ENCODE measurements around the gene RHEX. TPM values are rescaled to one million over a fixed set of nuclear protein-coding genes. Genes with fewer than 3 reads are reported as not detected.

RHEX gene
- total RNA-seq, 1 donor from 2014 or later, result 17.3 TPM

GRCh38 chr1:206106328-206107167, 53.6 kb downstream of the RHEX start:
- Histone ChIP-seq H3K27me3 (no peaks in the 10 kb centered on the region), H3K4me3 (no peak overlapping the region), H3K4me1 (peaks cover 3% of the 10 kb centered on the region), H3K36me3 (no peaks in the 10 kb centered on the region), H3K27ac (no peak overlapping the region), H3K9me3 (no peaks in the 10 kb centered on the region)
- ATAC-seq, result peak; percentile 96
- peak; percentile 84 for DNase-seq
- TF ChIP-seq CTCF (IDR thresholded peaks at IDR 0.05), result peak; percentile 89
- intact Hi-C loops (cut with DNase I), result no loop called here

GRCh38 chr1:206107168-206107544, 54.2 kb downstream of the RHEX start:
- DNase-seq (no peak), ATAC-seq (no peak)
- Histone ChIP-seq H3K27me3 (no peaks in the 10 kb centered on the region), H3K9me3 (no peaks in the 10 kb centered on the region), H3K27ac (no peak overlapping the region), H3K36me3 (no peaks in the 10 kb centered on the region), H3K4me3 (no peak overlapping the region), H3K4me1 (peaks cover 3% of the 10 kb centered on the region)
- TF ChIP-seq CTCF (IDR thresholded peaks at IDR 0.05), result no peak
- intact Hi-C loops (cut with DNase I), result no loop called here

GRCh38 chr1:206108635-206109034, 55.7 kb downstream of the RHEX start:
- no peaks in the 10 kb centered on the region for H3K36me3 ChIP-seq
- no peak for TF ChIP-seq CTCF (IDR thresholded peaks at IDR 0.05)
- H3K4me1 ChIP-seq, result peaks cover 3% of the 10 kb centered on the region
- H3K27ac ChIP-seq, result no peak overlapping the region
- no peak for ATAC-seq
- H3K27me3 ChIP-seq, result no peaks in the 10 kb centered on the region
- no peaks in the 10 kb centered on the region for H3K9me3 ChIP-seq
- intact Hi-C loops (cut with DNase I), result no loop called here
- no peak for DNase-seq
- H3K4me3 ChIP-seq, result no peak overlapping the region

GRCh38 chr1:206109718-206110117, 56.7 kb downstream of the RHEX start:
- Histone ChIP-seq H3K9me3 (no peaks in the 10 kb centered on the region), H3K4me1 (peaks cover 3% of the 10 kb centered on the region), H3K27ac (no peak overlapping the region), H3K4me3 (no peak overlapping the region), H3K36me3 (no peaks in the 10 kb centered on the region), H3K27me3 (no peaks in the 10 kb centered on the region)
- TF ChIP-seq CTCF (IDR thresholded peaks at IDR 0.05), result no peak
- DNase-seq, result no peak
- ATAC-seq, result no peak
- intact Hi-C loops (cut with DNase I), result no loop called here

DNA sequence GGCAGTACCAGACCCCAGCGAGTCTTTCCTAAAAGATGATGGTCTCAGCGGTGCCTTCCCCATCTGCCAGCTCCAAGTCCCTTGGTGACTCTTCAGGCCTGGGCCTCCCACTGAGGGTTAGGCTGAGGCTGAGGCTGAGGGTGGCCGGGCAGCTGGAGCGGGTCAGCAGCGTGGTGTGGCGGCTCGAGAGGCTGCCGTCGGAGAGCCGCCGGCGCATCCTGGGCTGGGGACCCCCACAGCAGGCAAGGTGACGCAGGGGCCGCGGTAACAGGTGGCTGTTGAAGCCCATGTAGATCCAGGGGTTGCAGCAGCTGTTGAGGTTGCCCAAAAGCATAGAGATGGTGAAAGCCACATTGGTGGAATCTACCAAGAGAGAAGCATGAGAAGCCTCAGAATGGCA, 57.2 kb downstream of the RHEX start:
- Histone ChIP-seq H3K4me1 (peaks cover 3% of the 10 kb centered on the region), H3K27me3 (no peaks in the 10 kb centered on the region), H3K9me3 (no peaks in the 10 kb centered on the region), H3K27ac (no peak overlapping the region), H3K4me3 (no peak overlapping the region), H3K36me3 (no peaks in the 10 kb centered on the region)
- peak; percentile 58 for DNase-seq
- intact Hi-C loops (cut with DNase I), result no loop called here
- no peak for TF ChIP-seq CTCF (IDR thresholded peaks at IDR 0.05)
- no peak for ATAC-seq

All from upper lobe of right lung (tissue), 1 donor.